PC-3 (cell line): ENCODE data around the gene AFDN.

Source experiments
- CTCF ChIP-seq: fragments of 300-600 bp; sonication (generic); conservative IDR thresholded peaks from 2 replicates; pipeline ENCODE4 v1.5.1; 2017; ENCODE audit warnings: antibody characterized with exemption, low read depth, mild to moderate bottlenecking, low read length
- EZH2 ChIP-seq: fragments of 300-600 bp; sonication (generic); IDR thresholded peaks from one replicate; pipeline ENCODE4 v1.6.1; 2017; ENCODE audit warnings: antibody characterized with exemption, mild to moderate bottlenecking, low read length; ENCODE audit not compliant: unreplicated experiment

DNA sequence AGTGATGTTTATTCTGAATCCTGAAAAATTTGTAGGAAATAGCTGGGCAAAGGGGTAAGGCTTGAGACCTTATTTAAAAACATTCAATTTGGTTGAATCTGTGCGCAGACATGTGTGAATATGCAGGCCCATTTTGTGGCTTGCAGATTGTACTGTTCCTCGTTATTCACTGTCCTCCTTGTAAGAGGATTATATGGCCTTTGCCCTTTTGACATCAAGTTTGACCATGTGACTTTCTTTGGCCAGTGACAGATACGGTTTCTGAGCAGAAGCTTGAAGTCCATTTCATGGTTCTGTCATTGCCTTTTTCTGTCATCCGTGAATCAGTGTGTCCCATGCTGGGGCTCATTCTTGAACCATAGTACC is 13.4 kb downstream of the AFDN start:
- TF ChIP-seq CTCF (no peak), EZH2 (no peak)
